OCI-LY7 (cell line): ENCODE measurements around the gene PSMG3. TPM values are rescaled to one million over a fixed set of nuclear protein-coding genes. Genes with fewer than 3 reads are reported as not detected.

Source experiments
- BruUV-seq: library from RNA; stranded (reverse); fragments of 400-500 nt; replicated peaks from 2 replicates; lab custom pipeline; 2021; lab: Mats Ljungman, UMichigan
- CTCF ChIA-PET: fragments of 300-600 bp; sonication (Branson Sonifier 250); formaldehyde crosslinking; loops from one replicate; lab custom pipeline; 2022; ENCODE audit warnings: antibody characterized with exemption; ENCODE audit not compliant: unreplicated experiment; lab: Charles Lee
- POLR2A ChIA-PET: fragments of 300-600 bp; sonication (Branson Sonifier 250); formaldehyde crosslinking; loops from one replicate; lab custom pipeline; 2022; ENCODE audit warnings: antibody characterized with exemption; lab: Charles Lee
- DNase-seq: peaks from one replicate; pipeline ENCODE4 v3.0.0-alpha.2; 2015; ENCODE audit warnings: low spot score
- H2AFZ ChIP-seq: fragments of 200-600 bp; sonication (generic), shearing (Covaris generic); 2 replicates; pipeline ENCODE4 v1.6.1; 2014; ENCODE audit warnings: mild to moderate bottlenecking, antibody characterized with exemption, low read length, moderate library complexity
- H3K27ac ChIP-seq: fragments of 200-600 bp; sonication (generic); 2 replicates; pipeline ENCODE4 v1.5.1; 2014; ENCODE audit warnings: mixed run types, low read depth, mild to moderate bottlenecking, moderate library complexity, low read length, inconsistent platforms; ENCODE audit not compliant: poor library complexity, severe bottlenecking
- H3K36me3 ChIP-seq: fragments of 200-600 bp; sonication (generic); 2 replicates; pipeline ENCODE4 v1.6.1; 2014; ENCODE audit warnings: mild to moderate bottlenecking, antibody characterized with exemption, low read length, moderate library complexity, mixed read lengths; ENCODE audit not compliant: insufficient read depth
- H3K4me1 ChIP-seq: fragments of 200-600 bp; sonication (generic); 2 replicates; pipeline ENCODE4 v1.5.1; 2014; ENCODE audit warnings: mild to moderate bottlenecking, low read length; ENCODE audit not compliant: insufficient read depth, poor library complexity, severe bottlenecking
- H3K4me2 ChIP-seq: fragments of 200-600 bp; sonication (generic); 2 replicates; pipeline ENCODE4 v1.6.1; 2014; ENCODE audit warnings: mild to moderate bottlenecking, low read length
- H3K4me3 ChIP-seq: fragments of 200-600 bp; sonication (generic); 2 replicates; pipeline ENCODE4 v1.5.1; 2014; ENCODE audit warnings: mild to moderate bottlenecking, low read depth, low read length; ENCODE audit not compliant: poor library complexity, severe bottlenecking
- H3K79me2 ChIP-seq: fragments of 200-600 bp; sonication (generic); 2 replicates; pipeline ENCODE4 v1.6.1; 2016; ENCODE audit warnings: low read depth, mild to moderate bottlenecking, low read length, moderate library complexity, mixed read lengths; ENCODE audit not compliant: insufficient read depth
- H3K9me2 ChIP-seq: fragments of 200-600 bp; sonication (generic); 2 replicates; pipeline ENCODE4 v1.6.1; 2016; ENCODE audit warnings: mild to moderate bottlenecking, low read length, mixed read lengths; ENCODE audit not compliant: insufficient read depth
- H3K9me3 ChIP-seq: fragments of 200-600 bp; sonication (generic); 2 replicates; pipeline ENCODE4 v1.6.1; 2014; ENCODE audit warnings: mild to moderate bottlenecking, mixed run types, low read length, mixed read lengths
- H4K20me1 ChIP-seq: fragments of 200-600 bp; sonication (generic); 2 replicates; pipeline ENCODE4 v1.6.1; 2014; ENCODE audit warnings: mild to moderate bottlenecking, antibody characterized with exemption, low read length, moderate library complexity, mixed read lengths; ENCODE audit not compliant: insufficient read depth
- EZH2phosphoT487 ChIP-seq: fragments of 200-600 bp; sonication (generic); IDR thresholded peaks from 2 replicates; pipeline ENCODE4 v1.6.1; 2018; ENCODE audit warnings: low read depth, borderline replicate concordance, mild to moderate bottlenecking, mixed run types, antibody characterized with exemption, low read length, moderate library complexity, mixed read lengths
- intact Hi-C: fragments of 100-400 bp; cut with micrococcal nuclease; formaldehyde crosslinking; loops from one replicate; pipeline ENCODE4 v1.10.0; 2022; ENCODE audit not compliant: unreplicated experiment
- total RNA-seq, 2 experiments: library from RNA; depleted of rRNA in 1 of 2; stranded (reverse); fragments of >200 nt in 1 of 2; shearing (Covaris generic) in 1 of 2; gene quantifications; 2 replicates each; pipeline ENCODE4 v1.2.3, GENCODE V29; 2014 to 2022
- TF ChIP-seq, protein P1 (sequence below): fragments of 200-600 bp; sonication (generic); conservative IDR thresholded peaks from 2 replicates; pipeline ENCODE4 v1.5.1; 2014; ENCODE audit warnings: mild to moderate bottlenecking, antibody characterized with exemption, low read length, moderate library complexity, mixed read lengths

The PSMG3 gene
- total RNA-seq, 2 experiments from 2014 or later: 63.7 to 129 TPM

DNA sequence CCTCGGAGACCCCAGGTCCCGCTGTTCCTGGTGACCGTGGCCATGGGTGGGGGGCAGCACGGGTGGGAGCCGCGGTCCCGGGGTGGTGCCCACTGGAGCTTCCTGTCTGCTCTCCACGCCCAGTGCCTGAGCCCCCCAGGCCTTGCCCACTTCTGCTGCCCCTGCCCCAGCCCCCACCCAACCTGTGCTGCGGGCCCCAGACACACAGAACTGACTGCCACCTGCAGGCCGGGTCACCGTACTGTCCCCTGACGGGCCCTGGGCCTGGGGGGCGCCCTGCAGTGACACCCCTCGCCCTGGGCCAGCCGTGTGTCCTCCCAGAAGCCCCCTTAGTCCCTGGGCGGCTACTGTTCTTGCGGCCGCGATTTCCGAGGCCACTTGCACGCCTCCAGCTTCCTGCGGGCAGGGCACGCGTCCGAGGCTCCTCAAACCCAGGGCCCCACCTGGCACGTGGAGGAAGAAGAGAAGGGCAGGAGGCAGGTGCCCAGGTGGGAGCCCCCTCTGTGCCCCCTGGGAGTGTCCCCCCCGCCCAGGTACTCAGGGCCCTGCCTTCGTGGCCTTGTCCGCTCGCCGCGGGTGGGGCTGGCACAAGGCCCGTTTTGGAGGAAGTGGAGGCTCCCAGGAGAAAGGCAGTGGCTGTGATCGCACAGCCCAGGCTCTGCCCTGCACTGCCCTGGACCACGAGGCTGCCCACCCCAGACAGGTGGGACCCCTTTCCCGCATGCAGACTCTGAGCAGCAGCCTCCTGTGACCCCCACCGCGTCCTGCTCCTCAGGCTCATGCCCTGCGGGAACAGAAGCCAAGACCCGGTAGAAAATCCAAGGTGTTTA, 24.2 kb downstream of the PSMG3 start:
- Histone ChIP-seq H3K4me2 (no peak overlapping the region), H3K4me3 (no peak overlapping the region), H2AFZ (no peak overlapping the region), H3K9me2 (no peaks in the 10 kb centered on the region), H3K4me1 (no peaks in the 10 kb centered on the region), H3K79me2 (no peaks in the 10 kb centered on the region), H4K20me1 (no peaks in the 10 kb centered on the region), H3K9me3 (no peaks in the 10 kb centered on the region), H3K36me3 (peaks cover 32% of the 10 kb centered on the region), H3K27ac (no peak overlapping the region)
- TF ChIP-seq, protein P1, sequence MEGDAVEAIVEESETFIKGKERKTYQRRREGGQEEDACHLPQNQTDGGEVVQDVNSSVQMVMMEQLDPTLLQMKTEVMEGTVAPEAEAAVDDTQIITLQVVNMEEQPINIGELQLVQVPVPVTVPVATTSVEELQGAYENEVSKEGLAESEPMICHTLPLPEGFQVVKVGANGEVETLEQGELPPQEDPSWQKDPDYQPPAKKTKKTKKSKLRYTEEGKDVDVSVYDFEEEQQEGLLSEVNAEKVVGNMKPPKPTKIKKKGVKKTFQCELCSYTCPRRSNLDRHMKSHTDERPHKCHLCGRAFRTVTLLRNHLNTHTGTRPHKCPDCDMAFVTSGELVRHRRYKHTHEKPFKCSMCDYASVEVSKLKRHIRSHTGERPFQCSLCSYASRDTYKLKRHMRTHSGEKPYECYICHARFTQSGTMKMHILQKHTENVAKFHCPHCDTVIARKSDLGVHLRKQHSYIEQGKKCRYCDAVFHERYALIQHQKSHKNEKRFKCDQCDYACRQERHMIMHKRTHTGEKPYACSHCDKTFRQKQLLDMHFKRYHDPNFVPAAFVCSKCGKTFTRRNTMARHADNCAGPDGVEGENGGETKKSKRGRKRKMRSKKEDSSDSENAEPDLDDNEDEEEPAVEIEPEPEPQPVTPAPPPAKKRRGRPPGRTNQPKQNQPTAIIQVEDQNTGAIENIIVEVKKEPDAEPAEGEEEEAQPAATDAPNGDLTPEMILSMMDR: peak; percentile 54
- no peak for TF ChIP-seq EZH2phosphoT487
- no TSS peak for BruUV-seq
- ChIA-PET POLR2A (no interaction called here), CTCF (no interaction called here)
- DNase-seq: peak; percentile 23
- intact Hi-C loops: loop anchor here (1.0 kb wide), 1 partner anchor 39 kb away; no protein-coding TSS in a partner anchor

DNA sequence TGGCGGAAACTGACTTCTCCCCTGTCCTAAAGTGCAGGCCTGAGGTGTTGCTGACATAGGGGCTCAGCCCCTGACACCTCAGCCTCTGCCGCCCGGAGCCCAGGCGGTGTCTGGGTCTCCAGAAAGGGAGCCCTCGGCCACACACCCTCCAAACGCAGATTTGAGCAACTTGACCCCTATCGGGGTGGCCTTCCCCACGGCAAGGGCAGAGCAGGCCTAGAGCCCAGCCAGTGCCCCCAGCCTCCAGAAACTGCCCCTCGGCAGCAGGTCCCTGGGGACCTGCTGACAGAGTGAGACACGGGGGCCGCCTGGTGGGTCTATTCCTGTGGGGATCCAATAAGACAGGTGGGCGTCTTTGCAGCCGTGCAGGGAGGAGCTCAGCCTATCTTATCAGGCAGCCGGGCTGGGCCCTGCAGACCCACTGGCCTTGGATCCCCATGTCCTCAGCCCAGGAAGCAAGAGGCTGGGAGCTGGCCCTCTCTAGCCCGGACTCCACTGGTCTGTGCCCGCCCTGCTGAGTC, 24.9 kb downstream of the PSMG3 start:
- intact Hi-C loops: loop anchor here (1.0 kb wide), 1 partner anchor 39 kb away; no protein-coding TSS in a partner anchor
- Histone ChIP-seq H3K4me2 (no peak overlapping the region), H3K4me3 (no peak overlapping the region), H2AFZ (no peak overlapping the region), H4K20me1 (no peaks in the 10 kb centered on the region), H3K36me3 (peaks cover 36% of the 10 kb centered on the region), H3K79me2 (no peaks in the 10 kb centered on the region), H3K4me1 (no peaks in the 10 kb centered on the region), H3K27ac (no peak overlapping the region), H3K9me2 (no peaks in the 10 kb centered on the region), H3K9me3 (no peaks in the 10 kb centered on the region)
- TF ChIP-seq, protein P1: no peak
- TF ChIP-seq EZH2phosphoT487: no peak
- BruUV-seq: no TSS peak
- ChIA-PET CTCF (no interaction called here), POLR2A (no interaction called here)
- no peak for DNase-seq
